Ovary (tissue), 9 donors: ENCODE measurements around the gene ASF1B. TPM values are rescaled to one million over a fixed set of nuclear protein-coding genes. Genes with fewer than 3 reads are reported as not detected.

Experiments used
- DNase-seq, 5 donors: peaks; one replicate each; pipeline ENCODE4 v3.0.0-alpha.2; 2019 to 2020
- H3K27ac ChIP-seq, 2 donors: fragments of 200-600 bp; one replicate each; pipeline versions ENCODE4 v1.5.1 to v1.8.0; 2019 to 2022
- H3K27me3 ChIP-seq: fragments of 200-600 bp; one replicate; pipeline ENCODE4 v1.8.0; 2022
- H3K36me3 ChIP-seq: fragments of 200-600 bp; sonication (generic); one replicate; pipeline ENCODE4 v1.5.1; 2019
- H3K4me1 ChIP-seq: one replicate; pipeline ENCODE4 v1.8.1; 2013; ENCODE audit warnings: mild to moderate bottlenecking, moderate library complexity; ENCODE audit not compliant: insufficient read depth
- H3K4me3 ChIP-seq: fragments of 200-600 bp; sonication (generic); one replicate; pipeline ENCODE4 v1.5.1; 2017
- H3K9me3 ChIP-seq, 2 donors: fragments of 200-600 bp in 1 of 2; sonication (generic) in 1 of 2; one replicate each; pipeline versions ENCODE4 v1.5.1 to v1.8.1; 2013 to 2019; ENCODE audit warnings: mild to moderate bottlenecking in 1 of 2, moderate library complexity in 1 of 2
- CTCF ChIP-seq, 3 donors: fragments of 450-650 bp in 2 of 3; fragments of 200-600 bp in 1 of 3; IDR thresholded peaks; one replicate each; pipeline versions ENCODE4 v1.5.1 to v1.8.0; 2016 to 2022; ENCODE audit warnings: antibody characterized with exemption in 3 of 3, mild to moderate bottlenecking in 1 of 3
- EP300 ChIP-seq: sonication (generic); formaldehyde crosslinking; IDR thresholded peaks from one replicate; pipeline ENCODE4 v1.6.1; 2017; ENCODE audit warnings: antibody characterized with exemption
- POLR2A ChIP-seq: fragments of 450-650 bp; IDR thresholded peaks from one replicate; pipeline ENCODE4 v1.6.1; 2017; ENCODE audit warnings: antibody characterized with exemption, mild to moderate bottlenecking, moderate library complexity
- WGBS, 3 donors: extraction: QIAGEN DNeasy Blood & Tissue Kit in 1 of 3; methylation state at CpG; one replicate each; pipeline versions ENCODE4 v1.1.5 to v1.1.7; 2013 to 2017; 5-methylcytosine and 5-hydroxymethylcytosine counted together
- intact Hi-C, 4 donors: fragments of 100-400 bp; cut with DNase I; formaldehyde crosslinking; loops; one replicate each; pipeline versions ENCODE4 v1.11.0 to v1.15.1; 2022 to 2023
- polyA plus RNA-seq, 2 donors: library from polyadenylated mRNA; stranded (reverse); fragments of 200-250 nt in 1 of 2; fragments of 350-450 nt in 1 of 2; fragmentation: Illumina TruSeq in 1 of 2; extraction: RNeasy Lipid Tissue Mini Kit (QIAGEN cat#74804) in 1 of 2; gene quantifications; one replicate each; pipeline ENCODE4 v1.2.3, GENCODE V29; 2013 to 2014
- total RNA-seq, 7 donors: library from RNA; depleted of rRNA in 2 of 7; stranded (reverse); fragments of >200 nt in 2 of 7; fragmentation: NEBNext Ultra II Directional in 3 of 7; extraction: Animal tissue kit (Norgen Biotek cat#: 25700) in 3 of 7; gene quantifications; one replicate each; pipeline versions ENCODE4 v1.1.0 to v1.2.4, GENCODE V29; 2016 to 2023
- donor health status: DM: no; HTN: no; CAD: no; lungs with moderate emphysema.
- donor health status: DM: no; HTN: no; CAD: no.
- donor health status: Bipolar disorder and iron deficiency.
- donor health status: DM: yes; HTN: yes; CAD: no.
- donor health status: DM: no; HTN: no; CAD: no.
- donor health status: DM: yes; HTN: yes; CAD: no.

Gene ASF1B
- total and polyA plus RNA-seq, 9 donors, result 0.12 to 4.9 (median 1.0) TPM

GRCh38 chr19:14103310-14103709 is 33.1 kb downstream of the ASF1B start:
- Histone ChIP-seq H3K27ac (no peak overlapping the region), H3K4me3 (no peak overlapping the region), H3K27me3 (no peaks in the 10 kb centered on the region), H3K4me1 (peaks cover 7% of the 10 kb centered on the region), H3K9me3 (no peaks in the 10 kb centered on the region), H3K36me3 (no peaks in the 10 kb centered on the region)
- intact Hi-C loops, result no loop called here
- no peak for DNase-seq
- TF ChIP-seq CTCF (IDR thresholded peaks at IDR 0.05) (no peak), EP300 (no peak), POLR2A (no peak)
- 63 to 100% (median 87%) methylated on average over 1 of the region's 1 CpG for WGBS, 3 donors

- DNase-seq, result no peak
- H3K4me1 ChIP-seq, result peaks cover 4% of the 10 kb centered on the region
- H3K27ac ChIP-seq, result no peak overlapping the region
- H3K9me3 ChIP-seq, result no peaks in the 10 kb centered on the region
- WGBS, 3 donors, result 77 to 84% (median 81%) methylated on average over 10 of the region's 10 CpGs
- H3K4me3 ChIP-seq, result no peak overlapping the region
- TF ChIP-seq POLR2A (no peak), CTCF (IDR thresholded peaks at IDR 0.05) (no peak), EP300 (no peak)
- no peaks in the 10 kb centered on the region for H3K27me3 ChIP-seq
- intact Hi-C loops, result no loop called here
- H3K36me3 ChIP-seq, result no peaks in the 10 kb centered on the region
Measured at GRCh38 chr19:14102756-14103155, 33.6 kb downstream of the ASF1B start.

GRCh38 chr19:14102102-14102696 is 34.2 kb downstream of the ASF1B start:
- Histone ChIP-seq H3K4me3 (no peak overlapping the region), H3K27ac (no peak overlapping the region), H3K9me3 (no peaks in the 10 kb centered on the region), H3K36me3 (no peaks in the 10 kb centered on the region), H3K4me1 (no peaks in the 10 kb centered on the region), H3K27me3 (no peaks in the 10 kb centered on the region)
- TF ChIP-seq POLR2A, result no peak
- no peak for TF ChIP-seq EP300
- TF ChIP-seq CTCF (IDR thresholded peaks at IDR 0.05), result no peak
- DNase-seq, result no peak
- 56 to 60% (median 60%) methylated on average over 11 of the region's 11 CpGs for WGBS, 3 donors
- intact Hi-C loops, result no loop called here

- TF ChIP-seq CTCF (IDR thresholded peaks at IDR 0.05) (no peak), EP300 (no peak), POLR2A (no peak)
- intact Hi-C loops, result no loop called here
- Histone ChIP-seq H3K27me3 (no peaks in the 10 kb centered on the region), H3K36me3 (no peaks in the 10 kb centered on the region), H3K27ac (no peak overlapping the region), H3K4me3 (no peak overlapping the region), H3K4me1 (no peaks in the 10 kb centered on the region), H3K9me3 (no peaks in the 10 kb centered on the region)
- WGBS, 3 donors, result 94% methylated on average over 6 of the region's 6 CpGs
- DNase-seq, result no peak
Measured at GRCh38 chr19:14101003-14101545, 35.3 kb downstream of the ASF1B start.
